ENCODE results near the gene RAB6C. TPM values are rescaled to one million over a fixed set of nuclear protein-coding genes. Genes with fewer than 3 reads are reported as not detected.
"Not testable (repeated sequence)": the region's sequence is repeated elsewhere in the genome, so short reads cannot be mapped to it uniquely, and the experiment has no call there.

Gene RAB6C
- total and polyA plus RNA-seq, 10 donors = 0.15 to 2.0 (median 0.66) TPM

- Histone ChIP-seq H3K36me3 (no peaks in the 10 kb centered on the region), H3K4me1 (peaks cover 0 to 9% (median 0%) of the 10 kb centered on the region in 6 donors), H3K9me3 (no peaks in the 10 kb centered on the region), H3K27me3 (replicated peaks in 1 of 7) (peaks cover 0 to 43% (median 5%) of the 10 kb centered on the region in 7 donors), H3K4me3 (no peak overlapping the region), H3K27ac (no peak overlapping the region)
- no peak for DNase-seq
- 86 to 91% (median 88%) methylated on average over 5 of the region's 5 CpGs for WGBS, 5 donors
- intact Hi-C loops (cut with DNase I; ENCODE audit: low total_unique reads) = no loop called here
- TF ChIP-seq POLR2AphosphoS5 (IDR thresholded peaks at IDR 0.05) (no peak), POLR2A (IDR thresholded peaks at IDR 0.05) (no peak)
- TF ChIP-seq, protein P1, sequence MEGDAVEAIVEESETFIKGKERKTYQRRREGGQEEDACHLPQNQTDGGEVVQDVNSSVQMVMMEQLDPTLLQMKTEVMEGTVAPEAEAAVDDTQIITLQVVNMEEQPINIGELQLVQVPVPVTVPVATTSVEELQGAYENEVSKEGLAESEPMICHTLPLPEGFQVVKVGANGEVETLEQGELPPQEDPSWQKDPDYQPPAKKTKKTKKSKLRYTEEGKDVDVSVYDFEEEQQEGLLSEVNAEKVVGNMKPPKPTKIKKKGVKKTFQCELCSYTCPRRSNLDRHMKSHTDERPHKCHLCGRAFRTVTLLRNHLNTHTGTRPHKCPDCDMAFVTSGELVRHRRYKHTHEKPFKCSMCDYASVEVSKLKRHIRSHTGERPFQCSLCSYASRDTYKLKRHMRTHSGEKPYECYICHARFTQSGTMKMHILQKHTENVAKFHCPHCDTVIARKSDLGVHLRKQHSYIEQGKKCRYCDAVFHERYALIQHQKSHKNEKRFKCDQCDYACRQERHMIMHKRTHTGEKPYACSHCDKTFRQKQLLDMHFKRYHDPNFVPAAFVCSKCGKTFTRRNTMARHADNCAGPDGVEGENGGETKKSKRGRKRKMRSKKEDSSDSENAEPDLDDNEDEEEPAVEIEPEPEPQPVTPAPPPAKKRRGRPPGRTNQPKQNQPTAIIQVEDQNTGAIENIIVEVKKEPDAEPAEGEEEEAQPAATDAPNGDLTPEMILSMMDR (IDR thresholded peaks at IDR 0.05 in 8 of 11, conservative IDR thresholded peaks at IDR 0.05 in 3 of 11) = no peak
These were observed 1.5 kb upstream of the RAB6C start for GRCh38 chr2:129977986-129978385.

DNA sequence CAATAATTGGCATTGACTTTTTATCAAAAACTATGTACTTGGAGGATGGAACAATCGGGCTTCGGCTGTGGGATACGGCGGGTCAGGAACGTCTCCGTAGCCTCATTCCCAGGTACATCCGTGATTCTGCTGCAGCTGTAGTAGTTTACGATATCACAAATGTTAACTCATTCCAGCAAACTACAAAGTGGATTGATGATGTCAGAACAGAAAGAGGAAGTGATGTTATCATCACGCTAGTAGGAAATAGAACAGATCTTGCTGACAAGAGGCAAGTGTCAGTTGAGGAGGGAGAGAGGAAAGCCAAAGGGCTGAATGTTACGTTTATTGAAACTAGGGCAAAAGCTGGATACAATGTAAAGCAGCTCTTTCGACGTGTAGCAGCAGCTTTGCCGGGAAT is 780 bp downstream of the RAB6C start:
- Histone ChIP-seq H3K4me3 (peak overlapping the region in 2 of 8 donors; percentile 46 to 70), H3K27ac (peak overlapping the region in 4 of 8 donors; percentile 46 to 77 (median 62)), H3K27me3 (replicated peaks in 1 of 7) (peaks cover 0 to 57% (median 5%) of the 10 kb centered on the region in 7 donors)
- intact Hi-C loops (cut with DNase I; ENCODE audit: low total_unique reads); H3K9me3 ChIP-seq; DNase-seq; H3K36me3 ChIP-seq; H3K4me1 ChIP-seq: not testable (repeated sequence)
- WGBS, 5 donors = 0 to 16% (median 4%) methylated on average over 3 to 7 of the region's 13 CpGs

GRCh38 chr2:129981689-129982088 is 2.2 kb downstream of the RAB6C start:
- WGBS, 5 donors = 43 to 71% (median 61%) methylated on average over 7 of the region's 7 CpGs
- not testable (repeated sequence) for DNase-seq

DNA sequence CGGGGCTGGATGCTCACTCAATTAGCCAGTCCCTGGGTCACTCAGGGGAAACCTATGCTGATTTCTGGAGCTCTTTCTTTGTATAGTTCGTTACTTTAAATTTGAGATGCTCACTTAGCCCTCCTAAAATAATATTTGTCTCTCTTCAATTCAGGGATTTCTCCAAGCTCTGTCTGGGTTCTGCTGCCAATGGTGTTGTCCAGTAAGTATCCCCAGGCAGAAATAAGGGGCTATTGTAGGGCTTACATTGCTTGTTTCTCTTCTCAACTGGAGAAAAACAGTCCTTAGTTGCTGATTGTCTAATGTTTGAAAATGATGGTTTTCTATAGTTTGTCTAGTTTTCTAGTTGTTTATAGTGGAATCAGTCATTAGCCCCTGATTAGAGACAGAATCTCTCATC is 5.0 kb downstream of the RAB6C start:
- Histone ChIP-seq H3K27me3 (replicated peaks in 1 of 7) (peaks cover 0 to 20% (median 4%) of the 10 kb centered on the region in 7 donors), H3K27ac (no peak overlapping the region), H3K4me1 (peaks cover 0 to 5% (median 0%) of the 10 kb centered on the region in 6 donors), H3K9me3 (no peaks in the 10 kb centered on the region), H3K4me3 (no peak overlapping the region), H3K36me3 (no peaks in the 10 kb centered on the region)
- intact Hi-C loops (cut with DNase I; ENCODE audit: low total_unique reads) = no loop called here
- no peak for TF ChIP-seq POLR2AphosphoS5 (IDR thresholded peaks at IDR 0.05)
- TF ChIP-seq POLR2A (IDR thresholded peaks at IDR 0.05) = no peak
- TF ChIP-seq, protein P1 (IDR thresholded peaks at IDR 0.05 in 8 of 11, conservative IDR thresholded peaks at IDR 0.05 in 3 of 11) = no peak
- WGBS, 5 donors = 79 to 94% (median 89%) methylated on average over 2 of the region's 2 CpGs
- no peak for DNase-seq

More at GRCh38 chr2:129981689-129982088, 2.2 kb downstream of the RAB6C start:
- H3K27ac ChIP-seq; H3K36me3 ChIP-seq; intact Hi-C loops (cut with DNase I; ENCODE audit: low total_unique reads); H3K4me1 ChIP-seq; H3K4me3 ChIP-seq; H3K9me3 ChIP-seq: not testable (repeated sequence)
- peaks cover 0 to 46% (median 5%) of the 10 kb centered on the region in 7 donors for H3K27me3 ChIP-seq (replicated peaks in 1 of 7)

DNA sequence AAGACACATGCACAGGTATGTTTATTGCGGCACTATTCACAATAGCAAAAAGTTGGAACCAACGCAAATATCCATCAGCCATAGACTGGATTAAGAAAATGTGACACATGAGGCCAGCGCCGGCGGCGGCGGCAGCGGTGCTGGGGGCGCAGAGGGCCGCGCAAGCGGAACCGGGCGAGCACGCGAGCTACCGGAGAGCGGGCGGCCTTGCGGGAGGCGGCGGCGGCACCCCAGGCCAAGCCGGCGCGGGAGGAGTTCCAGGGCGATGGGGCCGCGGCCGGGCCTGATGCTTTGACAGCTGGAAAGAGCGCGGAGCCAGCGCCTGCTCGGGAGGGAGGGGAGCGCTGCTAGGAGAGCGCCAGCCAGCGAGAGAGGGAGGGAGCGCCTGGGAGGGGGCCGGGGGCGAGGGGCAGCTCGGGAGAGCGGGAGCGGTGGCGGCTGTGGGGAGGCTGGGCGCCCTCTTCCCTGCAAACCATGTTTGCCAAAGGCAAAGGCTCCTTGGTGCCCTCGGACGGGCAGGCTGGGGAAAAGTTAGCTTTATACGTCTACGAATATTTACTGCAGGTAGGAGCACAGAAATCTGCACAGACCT is 13.0 kb downstream of the RAB6C start:
- H3K4me1 ChIP-seq; H3K36me3 ChIP-seq; H3K9me3 ChIP-seq; DNase-seq; H3K27ac ChIP-seq; intact Hi-C loops (cut with DNase I; ENCODE audit: low total_unique reads): not testable (repeated sequence)
- WGBS, 5 donors = 7 to 33% (median 11%) methylated on average over 18 to 47 of the region's 49 CpGs
- H3K27me3 ChIP-seq (replicated peaks in 1 of 7) = peaks cover 0 to 45% (median 12%) of the 10 kb centered on the region in 7 donors
- peak overlapping the region in 1 of 8 donors; percentile 21 for H3K4me3 ChIP-seq

- H3K27ac ChIP-seq; H3K9me3 ChIP-seq; DNase-seq; H3K4me3 ChIP-seq; H3K36me3 ChIP-seq; intact Hi-C loops (cut with DNase I; ENCODE audit: low total_unique reads); H3K4me1 ChIP-seq: not testable (repeated sequence)
- WGBS, 5 donors = 33 to 56% (median 45%) methylated on average over 14 to 20 of the region's 20 CpGs
- peaks cover 0 to 45% (median 12%) of the 10 kb centered on the region in 7 donors for H3K27me3 ChIP-seq (replicated peaks in 1 of 7)
These were observed 13.7 kb downstream of the RAB6C start for GRCh38 chr2:129993151-129993550.

- H3K36me3 ChIP-seq; intact Hi-C loops (cut with DNase I; ENCODE audit: low total_unique reads); H3K4me3 ChIP-seq; H3K27ac ChIP-seq; H3K4me1 ChIP-seq; DNase-seq; H3K9me3 ChIP-seq: not testable (repeated sequence)
- peaks cover 0 to 39% (median 9%) of the 10 kb centered on the region in 7 donors for H3K27me3 ChIP-seq (replicated peaks in 1 of 7)
- WGBS, 5 donors = 57 to 70% (median 64%) methylated on average over 2 of the region's 2 CpGs
These were observed 17.3 kb downstream of the RAB6C start for GRCh38 chr2:129996657-129997237.

GRCh38 chr2:129998771-129999170 is 19.3 kb downstream of the RAB6C start:
- H3K9me3 ChIP-seq; H3K4me1 ChIP-seq; H3K36me3 ChIP-seq; DNase-seq; intact Hi-C loops (cut with DNase I; ENCODE audit: low total_unique reads); H3K4me3 ChIP-seq; H3K27ac ChIP-seq: not testable (repeated sequence)
- peaks cover 0 to 24% (median 0%) of the 10 kb centered on the region in 7 donors for H3K27me3 ChIP-seq (replicated peaks in 1 of 7)
- 78 to 85% (median 78%) methylated on average over 6 of the region's 6 CpGs for whole genome bisulfite sequencing, 5 donors

- H3K4me1 ChIP-seq; H3K4me3 ChIP-seq; H3K36me3 ChIP-seq; intact Hi-C loops (cut with DNase I; ENCODE audit: low total_unique reads); H3K9me3 ChIP-seq; H3K27ac ChIP-seq: not testable (repeated sequence)
- DNase-seq = peak; percentile 74
- peaks cover 0 to 39% (median 0%) of the 10 kb centered on the region in 7 donors for H3K27me3 ChIP-seq (replicated peaks in 1 of 7)
- WGBS, 5 donors = 10 to 17% (median 11%) methylated on average over 31 to 40 of the region's 42 CpGs
These were observed 26.4 kb downstream of the RAB6C start for GRCh38 chr2:130005862-130006261.

Measured in spleen (tissue), 11 donors.